Hypothalamus (tissue), 51 donors: Measurements from ENCODE around the gene ULK4.
"Not testable (repeated sequence)": the region's sequence is repeated elsewhere in the genome, so short reads cannot be mapped to it uniquely, and the experiment has no call there.

Source experiments
- DNase-seq, 51 donors: peaks; one replicate each; lab custom pipeline; 2025; lab: John Stamatoyannopoulos, UW

Gene ULK4

DNA sequence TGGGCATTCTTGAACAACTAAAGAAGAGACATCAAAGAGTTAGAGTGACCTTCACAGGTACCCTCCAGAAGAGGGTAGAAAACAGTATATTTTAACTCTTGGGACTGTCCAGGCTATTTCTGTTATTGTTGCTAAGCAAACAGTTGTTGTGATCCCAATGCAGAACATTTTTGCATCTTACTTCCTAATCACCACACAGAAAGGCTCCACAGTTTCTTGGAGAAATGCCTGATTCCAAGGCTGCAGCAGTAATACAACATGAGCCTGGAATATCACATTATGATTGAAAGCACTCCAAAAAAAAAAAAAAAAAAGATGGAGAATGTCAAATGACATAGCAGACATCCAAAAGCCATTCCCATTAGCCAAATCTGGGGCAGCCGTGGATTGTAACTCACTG is 567.0 kb downstream of the ULK4 start:
- no peak for DNase-seq

DNA sequence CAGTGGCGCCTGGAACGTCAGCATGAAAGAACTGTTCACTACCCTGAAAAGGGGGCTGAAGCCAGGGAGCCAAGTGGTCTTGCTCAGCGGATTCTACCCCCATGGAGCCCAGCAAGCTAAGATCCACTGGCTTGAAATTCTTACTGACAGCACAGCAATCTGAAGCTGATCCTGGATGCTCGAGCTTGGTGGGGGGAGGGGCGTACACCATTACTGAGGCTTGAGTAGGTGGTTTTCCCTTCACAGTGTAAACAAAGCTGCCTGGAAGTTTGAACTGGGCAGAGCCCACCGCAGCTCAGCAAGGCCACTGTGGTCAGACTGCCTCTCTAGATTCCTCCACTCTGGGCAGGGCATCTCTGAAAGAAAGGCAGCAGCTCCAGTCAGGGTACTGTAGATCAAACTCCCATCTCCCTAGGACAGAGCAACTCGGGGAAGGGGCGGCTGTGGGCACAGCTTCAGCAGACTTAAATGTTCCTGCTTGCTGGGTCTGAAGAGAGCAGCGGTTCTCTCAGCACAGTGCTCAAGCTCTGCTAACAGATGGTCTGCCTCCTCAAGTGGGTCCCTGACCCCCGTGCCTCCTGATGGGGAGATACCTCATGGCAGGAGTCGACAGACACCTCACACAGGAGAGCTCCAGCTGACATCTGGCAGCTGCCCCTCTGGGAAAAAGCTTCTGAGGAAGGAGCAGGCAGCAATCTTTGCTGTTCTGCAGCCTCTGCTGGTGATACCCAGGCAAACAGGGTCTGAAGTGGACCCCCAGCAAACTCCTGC is 591.0 kb downstream of the ULK4 start:
- not testable (repeated sequence) for DNase-seq

DNA sequence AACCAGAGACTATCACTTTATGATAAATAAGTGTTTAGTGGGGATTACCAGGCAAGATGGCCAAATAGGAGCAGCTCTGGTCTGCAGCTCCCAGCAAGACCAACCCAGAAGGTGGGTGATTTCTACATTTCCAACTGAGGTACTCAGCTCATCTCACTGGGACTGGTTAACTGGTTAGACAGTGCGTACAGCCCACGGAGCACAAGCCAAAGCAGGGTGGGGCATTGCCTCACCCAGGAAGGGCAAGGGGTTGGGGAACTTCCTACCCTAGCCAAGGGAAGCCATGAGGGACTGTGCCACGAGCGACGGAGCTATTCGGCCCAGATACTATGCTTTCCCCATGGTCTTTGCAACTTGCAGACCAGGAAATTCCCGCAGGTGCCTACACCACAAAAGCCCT is 591.6 kb downstream of the ULK4 start:
- DNase-seq = no peak

- no peak for DNase-seq
These were observed 592.1 kb downstream of the ULK4 start for GRCh38 chr3:41369838-41370237.

GRCh38 chr3:41365973-41366372 is 595.9 kb downstream of the ULK4 start:
- no peak for DNase-seq

DNA sequence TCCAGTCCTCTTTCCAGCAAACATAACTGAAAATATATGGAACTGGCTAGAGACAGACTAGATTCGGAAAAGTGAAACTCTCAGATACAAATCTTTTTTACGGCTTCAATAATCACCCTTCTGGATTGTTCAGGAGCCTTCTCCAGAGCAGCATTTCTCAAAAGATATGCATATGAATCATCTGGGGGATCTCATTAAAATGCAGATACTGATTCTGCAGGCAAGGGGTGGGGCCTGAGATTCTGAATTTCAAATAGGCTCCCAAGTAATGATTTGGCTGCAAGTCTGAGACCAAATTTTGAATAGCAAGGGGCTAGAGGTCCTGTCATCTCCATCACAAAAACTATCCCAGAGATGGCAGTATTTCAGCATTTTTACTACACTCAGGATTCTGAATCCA is 597.2 kb downstream of the ULK4 start:
- DNase-seq = no peak

DNA sequence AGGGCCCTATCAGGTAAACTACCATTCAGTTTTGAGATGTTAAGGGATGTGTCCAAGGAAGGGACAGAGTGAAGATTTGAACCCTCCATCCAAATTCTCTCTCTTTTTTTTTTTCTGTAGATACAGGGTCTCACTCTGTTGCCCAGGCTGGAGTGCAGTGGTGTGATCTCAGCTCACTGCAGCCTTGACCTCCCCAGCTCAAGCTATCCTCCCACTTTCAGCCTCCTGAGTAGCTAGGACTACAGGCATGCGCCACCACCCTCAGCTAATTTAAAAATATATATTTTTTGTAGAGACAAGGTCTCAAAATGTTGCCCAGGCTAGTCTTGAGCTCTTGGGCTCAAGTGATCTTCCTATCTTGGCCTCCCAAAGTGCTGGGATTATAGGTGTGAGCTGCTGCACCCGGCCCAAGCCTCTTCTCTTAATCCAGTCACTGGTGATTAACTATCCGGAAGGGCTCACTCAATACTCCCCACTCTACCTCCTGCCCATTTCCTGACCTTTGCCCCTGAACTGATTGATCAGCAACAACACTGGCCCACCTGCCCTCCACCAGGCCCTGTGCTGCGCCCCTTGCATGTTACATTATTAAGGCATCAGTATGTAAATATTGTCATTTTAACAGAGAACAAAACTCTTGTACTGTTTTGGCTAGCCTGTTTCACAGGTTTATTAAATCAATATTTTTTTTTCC is 597.9 kb downstream of the ULK4 start:
- no peak for DNase-seq

- DNase-seq = no peak
These were observed 599.0 kb downstream of the ULK4 start for GRCh38 chr3:41362638-41363559.

- no peak for DNase-seq
These were observed 604.6 kb downstream of the ULK4 start for GRCh38 chr3:41357271-41357670.

- no peak for DNase-seq
These were observed 605.1 kb downstream of the ULK4 start for GRCh38 chr3:41356775-41357174.

- DNase-seq = no peak
These were observed 609.4 kb downstream of the ULK4 start for GRCh38 chr3:41352510-41352909.

- no peak for DNase-seq
These were observed 611.5 kb downstream of the ULK4 start for GRCh38 chr3:41350441-41350840.

DNA sequence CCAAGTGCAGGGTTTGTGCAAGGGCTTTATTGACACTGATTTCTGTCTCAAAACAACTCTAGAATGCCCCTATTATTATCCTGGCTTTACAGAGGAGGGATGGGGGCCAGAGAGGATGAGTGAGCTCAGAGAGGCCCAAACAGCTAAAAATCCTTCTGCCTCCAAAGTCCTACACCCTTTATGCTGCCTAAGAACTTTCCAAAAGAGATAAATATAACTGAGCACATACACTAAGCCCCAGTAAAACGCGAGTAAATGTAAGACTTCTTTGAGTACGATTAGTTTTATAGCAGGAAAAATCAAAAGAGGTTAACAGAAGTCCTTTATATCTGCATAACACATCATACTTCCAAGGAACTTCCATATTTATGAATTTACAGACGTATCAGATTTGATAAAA is 613.5 kb downstream of the ULK4 start:
- no peak for DNase-seq

DNA sequence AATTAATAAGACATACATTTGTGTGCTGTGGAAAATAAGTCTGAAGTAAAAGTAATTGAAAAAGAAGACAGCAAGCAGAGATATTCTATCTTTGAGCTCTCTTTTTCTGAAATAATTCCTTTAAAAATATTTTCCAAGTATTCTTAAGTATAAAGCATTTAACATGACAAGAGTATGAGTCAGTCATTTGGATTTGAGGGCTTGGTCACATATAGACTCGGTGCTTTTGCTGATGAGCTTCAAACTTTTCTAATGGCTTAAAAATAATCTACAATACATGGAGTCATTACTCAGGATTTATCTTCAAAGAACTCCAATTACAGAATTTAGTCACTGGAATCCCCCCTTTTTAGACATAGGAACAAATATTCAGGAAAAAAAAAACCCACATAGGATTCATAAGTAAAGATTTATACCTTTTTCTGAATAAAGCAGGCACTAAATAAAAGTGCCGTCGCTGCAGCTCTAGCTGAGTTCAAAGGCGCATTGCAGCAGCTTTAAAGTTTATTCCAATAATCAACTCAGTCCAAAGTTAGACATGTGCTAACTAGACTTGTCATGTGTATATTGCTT is 615.1 kb downstream of the ULK4 start:
- DNase-seq = no peak

DNA sequence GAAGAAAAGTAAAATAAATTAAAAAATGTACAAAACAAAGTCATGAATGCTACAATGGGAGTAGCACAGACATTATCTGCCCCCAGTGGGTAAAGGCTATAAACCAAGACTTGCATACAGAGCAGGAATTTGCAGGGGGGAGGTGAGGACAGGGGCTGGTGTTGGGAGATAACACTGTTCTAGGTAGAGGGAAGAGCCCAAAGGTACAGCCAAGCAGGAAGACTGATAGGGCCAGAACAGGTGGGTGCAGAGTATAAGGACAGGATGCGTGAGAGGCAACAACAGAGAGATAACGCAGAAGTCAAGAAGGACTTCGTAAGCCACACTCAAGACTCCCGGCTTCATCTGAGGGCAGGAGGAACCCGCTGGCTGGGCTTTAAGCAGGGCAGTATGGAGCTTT is 616.1 kb downstream of the ULK4 start:
- no peak for DNase-seq

DNA sequence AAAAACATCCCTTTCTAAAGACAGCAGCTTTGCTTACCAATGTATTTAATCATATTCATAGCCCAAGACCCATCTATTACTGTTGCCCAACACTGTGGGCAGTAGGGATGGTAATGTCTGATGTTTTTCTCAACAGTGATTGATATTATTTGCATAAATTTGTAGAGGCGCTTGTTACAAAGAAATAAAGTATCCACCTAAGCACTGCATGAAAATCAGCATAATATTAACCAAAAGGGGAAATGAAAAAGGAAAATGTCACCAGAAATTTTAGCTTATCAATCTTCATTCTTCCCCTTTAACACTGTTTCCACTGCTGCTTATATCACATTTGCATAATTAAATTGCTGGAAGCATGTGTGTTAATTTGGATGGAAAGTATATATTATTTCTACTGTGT is 622.1 kb downstream of the ULK4 start:
- DNase-seq = no peak

GRCh38 chr3:41338276-41338675 is 623.6 kb downstream of the ULK4 start:
- DNase-seq = no peak

DNA sequence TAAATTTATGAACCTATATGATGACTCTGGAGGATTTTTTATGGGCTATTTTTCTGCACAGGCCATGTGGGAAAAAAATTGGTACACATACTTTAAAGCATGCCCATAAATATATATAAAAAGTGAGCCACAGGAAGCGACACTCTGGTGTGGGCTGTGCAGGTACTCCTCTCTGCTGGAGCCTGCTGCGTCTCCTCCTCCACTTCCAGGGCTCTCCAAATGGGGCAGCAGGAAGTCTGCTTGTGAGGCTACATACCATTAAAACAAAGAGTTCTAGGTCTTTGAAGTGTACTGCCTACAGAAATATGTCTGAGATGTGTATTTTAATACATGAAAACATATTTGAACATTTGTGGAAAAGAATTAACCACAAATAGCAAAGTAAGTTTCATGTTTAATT is 627.5 kb downstream of the ULK4 start:
- no peak for DNase-seq

DNA sequence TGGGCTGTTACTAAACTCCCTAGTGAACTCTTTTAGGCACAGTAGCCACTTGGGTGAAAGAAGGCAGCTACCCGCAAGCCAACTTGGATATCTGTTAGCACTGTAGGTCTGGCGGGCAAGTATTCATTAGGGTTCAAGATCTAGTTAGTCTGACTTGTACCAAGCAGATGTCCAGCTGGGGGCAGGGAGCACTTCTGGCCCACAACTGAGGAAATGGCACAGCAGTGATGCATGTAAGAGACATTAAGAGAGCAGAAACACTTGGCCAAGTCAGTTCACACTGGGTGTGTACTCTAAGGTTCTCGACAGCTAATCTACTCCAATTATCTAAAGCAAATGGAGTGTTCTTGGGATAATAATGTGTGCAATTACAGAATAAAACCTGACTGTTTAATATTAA is 630.9 kb downstream of the ULK4 start:
- DNase-seq = no peak

GRCh38 chr3:41330465-41330864 is 631.4 kb downstream of the ULK4 start:
- DNase-seq = no peak

DNA sequence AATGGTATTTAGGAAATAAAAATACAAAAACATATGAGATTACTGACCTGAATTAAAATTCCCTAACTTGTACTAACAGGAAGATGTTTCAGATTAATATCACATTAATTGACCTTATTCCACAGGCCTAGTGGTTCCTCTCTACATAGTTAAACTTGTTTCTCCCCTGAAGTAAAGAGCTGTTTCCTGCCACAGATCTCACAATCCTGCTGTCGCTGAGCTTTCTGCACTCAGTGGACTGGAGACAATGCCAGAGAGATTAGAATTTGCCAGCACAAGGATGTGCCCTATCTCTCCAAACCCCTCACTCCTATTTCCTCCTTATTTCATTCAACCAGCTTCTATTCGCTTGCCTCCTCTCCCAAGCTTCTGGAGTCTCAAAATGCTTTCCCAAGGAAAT is 632.0 kb downstream of the ULK4 start:
- no peak for DNase-seq
